Heart left ventricle (tissue), 13 donors: ENCODE data around the gene TNFAIP8L1.
A peak's percentile ranks its signal among the peaks of the same experiment; 100 is the strongest.

ENCODE experiments used
- POLR2A ChIP-seq, 2 donors: fragments of 450-650 bp; IDR thresholded peaks; one replicate each; pipeline ENCODE4 v1.6.1; 2017; ENCODE audit warnings: antibody characterized with exemption in 2 of 2, mild to moderate bottlenecking in 2 of 2, moderate library complexity in 2 of 2
- TF ChIP-seq, protein P1 (sequence below), 12 donors: fragments of 200-600 bp; sonication (generic) in 4 of 12; IDR thresholded peaks; one replicate each; pipeline versions ENCODE4 v1.5.0 to v1.8.0; 2018 to 2022; ENCODE audit warnings: antibody characterized with exemption in 12 of 12, mild to moderate bottlenecking in 5 of 12
- donor health status: ischemic (EF 13 %, LVEDD 7.1; RV severe dilation, severe dysfunction).
- donor health status: DM: no; HTN: yes; CAD: no.
- donor health status: DM: no; HTN: no; CAD: no.
- donor health status: ischemic (EF 25% LVEDD 6.9; RV normal size, moderate dysfunction).
- donor health status: ischemic (EF 25% LVEDD 5.7; RV mildly dilated, moderate dysfunction).
- donor health status: ischemic (EF 35%, LVEDD 5.7; RV mildly dilated, moderate dysfunction).
- donor health status: nonischemic (EF 11% LVEDD 7.7; RV severe dilation, severe dysfunction).
- donor health status: DM: yes; HTN: yes; CAD: no.
- donor health status: PGD.
- donor health status: ischemic (EF 29% LVEDD 5.4; RV normal size, mild dysfunction).
- donor health status: nonischemic (EF 23%, LVEDD 6.1; RV moderate dilation, normal function).

DNA sequence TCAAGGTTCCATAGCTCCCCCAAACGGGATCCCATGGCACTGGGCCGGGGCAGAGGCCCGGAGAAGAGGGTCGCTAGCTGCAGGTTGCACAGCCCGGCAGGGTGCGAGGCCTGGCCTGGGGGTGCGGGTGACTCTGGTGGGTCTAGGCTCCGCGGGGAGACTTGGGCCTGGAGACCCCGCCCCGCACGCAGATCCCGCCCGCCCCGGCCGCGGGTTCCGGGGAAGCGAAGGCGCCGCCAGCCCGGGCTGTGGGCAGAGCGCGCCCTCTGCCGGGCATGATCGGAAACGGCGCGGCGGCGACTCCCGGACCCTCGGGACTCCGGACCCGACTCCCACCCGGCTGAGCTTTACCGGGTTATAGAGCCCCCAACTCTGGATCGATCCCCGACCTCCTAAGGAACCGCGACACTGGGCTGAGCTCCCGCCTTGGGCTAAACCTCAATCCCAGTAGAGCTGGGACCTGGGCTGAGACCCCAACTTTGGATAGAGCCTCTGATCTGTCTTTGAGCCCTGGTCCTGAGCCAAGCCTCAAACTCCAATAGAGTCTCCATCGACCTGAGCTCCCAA, 3.1 kb upstream of the TNFAIP8L1 start:
- TF ChIP-seq, protein P1, sequence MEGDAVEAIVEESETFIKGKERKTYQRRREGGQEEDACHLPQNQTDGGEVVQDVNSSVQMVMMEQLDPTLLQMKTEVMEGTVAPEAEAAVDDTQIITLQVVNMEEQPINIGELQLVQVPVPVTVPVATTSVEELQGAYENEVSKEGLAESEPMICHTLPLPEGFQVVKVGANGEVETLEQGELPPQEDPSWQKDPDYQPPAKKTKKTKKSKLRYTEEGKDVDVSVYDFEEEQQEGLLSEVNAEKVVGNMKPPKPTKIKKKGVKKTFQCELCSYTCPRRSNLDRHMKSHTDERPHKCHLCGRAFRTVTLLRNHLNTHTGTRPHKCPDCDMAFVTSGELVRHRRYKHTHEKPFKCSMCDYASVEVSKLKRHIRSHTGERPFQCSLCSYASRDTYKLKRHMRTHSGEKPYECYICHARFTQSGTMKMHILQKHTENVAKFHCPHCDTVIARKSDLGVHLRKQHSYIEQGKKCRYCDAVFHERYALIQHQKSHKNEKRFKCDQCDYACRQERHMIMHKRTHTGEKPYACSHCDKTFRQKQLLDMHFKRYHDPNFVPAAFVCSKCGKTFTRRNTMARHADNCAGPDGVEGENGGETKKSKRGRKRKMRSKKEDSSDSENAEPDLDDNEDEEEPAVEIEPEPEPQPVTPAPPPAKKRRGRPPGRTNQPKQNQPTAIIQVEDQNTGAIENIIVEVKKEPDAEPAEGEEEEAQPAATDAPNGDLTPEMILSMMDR (IDR thresholded peaks at IDR 0.05): peak; percentile 88 to 99 (median 96)
- TF ChIP-seq POLR2A (IDR thresholded peaks at IDR 0.05): no peak
